ENCODE results near the gene COL6A2. TPM values are rescaled to one million over a fixed set of nuclear protein-coding genes. Genes with fewer than 3 reads are reported as not detected.

Gene COL6A2
- total and polyA plus RNA-seq, 2 donors, result 55.2 to 182 TPM

DNA sequence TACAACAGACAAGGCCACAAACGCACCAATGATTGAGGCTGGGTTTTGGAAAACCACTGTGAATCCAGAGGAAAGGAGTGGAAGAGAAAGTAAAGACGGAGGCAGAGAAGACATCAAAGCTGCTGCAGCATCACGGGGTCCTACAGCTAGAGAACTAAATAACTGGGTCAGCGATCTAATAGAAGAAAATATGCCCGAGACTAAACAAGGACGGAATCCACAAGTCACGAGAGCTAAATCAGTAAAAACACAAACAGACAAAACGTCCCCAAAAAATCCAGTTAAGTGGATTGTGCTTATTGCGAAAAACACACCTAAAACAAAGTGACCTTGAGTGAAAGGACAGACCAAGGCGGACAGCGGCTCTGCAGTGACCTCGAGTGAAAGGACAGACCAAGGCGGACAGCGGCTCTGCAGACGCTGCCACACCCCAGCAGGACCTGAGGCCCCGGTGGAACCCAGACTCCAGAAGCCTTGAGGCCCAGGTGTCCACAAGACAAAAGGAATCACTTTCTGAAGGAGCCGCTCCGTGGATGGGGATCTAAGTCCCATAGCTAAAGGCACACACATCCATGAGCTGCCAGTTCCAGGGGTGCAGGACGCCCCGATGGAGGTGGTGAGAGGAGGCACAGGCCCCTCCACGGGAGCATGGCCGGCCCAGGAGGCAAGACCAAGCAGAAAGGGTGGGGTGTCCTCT is 51.4 kb downstream of the COL6A2 start:
- H3K4me1 ChIP-seq (ENCODE audit: control insufficient read depth in 2 of 2, insufficient read depth in 2 of 2, low read length in 2 of 2), result peaks cover 0 to 8% of the 10 kb centered on the region in 2 donors
- H3K27ac ChIP-seq (ENCODE audit: low read depth in 1 of 2, low read length in 1 of 2), result no peak overlapping the region
- H3K4me3 ChIP-seq (ENCODE audit: low read length in 2 of 2), result no peak overlapping the region
- no peaks in the 10 kb centered on the region for H3K36me3 ChIP-seq (ENCODE audit: control insufficient read depth in 2 of 2, insufficient read depth in 2 of 2, low read length in 1 of 2)
- H3K27me3 ChIP-seq (ENCODE audit: control insufficient read depth in 2 of 2, insufficient read depth in 1 of 2, low read length in 1 of 2), result no peaks in the 10 kb centered on the region
- 96% methylated on average over 22 of the region's 22 CpGs for WGBS
- H3K9me3 ChIP-seq (ENCODE audit: control insufficient read depth in 2 of 2, insufficient read depth in 1 of 2, low read length in 1 of 2), result peaks cover 0 to 9% of the 10 kb centered on the region in 2 donors
- DNase-seq (ENCODE audit: low read depth in 6 of 9, low spot score in 9 of 9), result no peak

DNA sequence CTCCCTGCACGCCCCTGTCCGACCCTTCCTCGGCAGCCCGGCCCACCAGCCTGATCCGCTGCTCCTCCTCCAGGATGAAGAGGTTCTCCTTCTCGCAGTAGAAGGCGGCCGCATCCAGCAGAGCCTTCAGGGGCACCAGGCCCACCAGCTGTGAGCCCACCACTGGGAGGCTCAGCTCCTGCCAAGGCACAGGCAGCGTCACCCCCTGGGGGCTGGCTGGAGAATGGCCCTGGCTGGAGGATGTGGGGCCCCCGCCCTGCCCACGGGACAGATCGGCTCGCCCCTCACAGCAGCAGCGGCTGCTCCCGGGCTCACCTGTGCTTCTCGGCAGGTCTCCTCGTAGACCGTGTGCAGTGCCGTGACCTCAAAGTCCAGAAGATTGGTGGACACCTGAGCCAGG is 52.2 kb downstream of the COL6A2 start:
- Histone ChIP-seq H3K4me3 (ENCODE audit: low read length in 2 of 2) (no peak overlapping the region), H3K4me1 (ENCODE audit: control insufficient read depth in 2 of 2, insufficient read depth in 2 of 2, low read length in 2 of 2) (peaks cover 0 to 8% of the 10 kb centered on the region in 2 donors), H3K36me3 (ENCODE audit: control insufficient read depth in 2 of 2, insufficient read depth in 2 of 2, low read length in 1 of 2) (no peaks in the 10 kb centered on the region), H3K27ac (ENCODE audit: low read depth in 1 of 2, low read length in 1 of 2) (no peak overlapping the region), H3K9me3 (ENCODE audit: control insufficient read depth in 2 of 2, insufficient read depth in 1 of 2, low read length in 1 of 2) (peaks cover 0 to 4% of the 10 kb centered on the region in 2 donors), H3K27me3 (ENCODE audit: control insufficient read depth in 2 of 2, insufficient read depth in 1 of 2, low read length in 1 of 2) (no peaks in the 10 kb centered on the region)
- no peak for DNase-seq (ENCODE audit: low read depth in 6 of 9, low spot score in 9 of 9)
- 94% methylated on average over 19 of the region's 19 CpGs for WGBS

GRCh38 chr21:46150491-46151121 is 52.7 kb downstream of the COL6A2 start:
- 97% methylated on average over 24 of the region's 24 CpGs for WGBS

GRCh38 chr21:46151261-46151988 is 53.5 kb downstream of the COL6A2 start:
- H3K9me3 ChIP-seq (ENCODE audit: control insufficient read depth in 2 of 2, insufficient read depth in 1 of 2, low read length in 1 of 2), result no peaks in the 10 kb centered on the region
- DNase-seq (ENCODE audit: low read depth in 6 of 9, low spot score in 9 of 9), result no peak
- no peaks in the 10 kb centered on the region for H3K27me3 ChIP-seq (ENCODE audit: control insufficient read depth in 2 of 2, insufficient read depth in 1 of 2, low read length in 1 of 2)
- no peaks in the 10 kb centered on the region for H3K36me3 ChIP-seq (ENCODE audit: control insufficient read depth in 2 of 2, insufficient read depth in 2 of 2, low read length in 1 of 2)
- 94% methylated on average over 47 of the region's 47 CpGs for WGBS
- no peak overlapping the region for H3K4me3 ChIP-seq (ENCODE audit: low read length in 2 of 2)
- H3K4me1 ChIP-seq (ENCODE audit: control insufficient read depth in 2 of 2, insufficient read depth in 2 of 2, low read length in 2 of 2), result peaks cover 0 to 8% of the 10 kb centered on the region in 2 donors
- H3K27ac ChIP-seq (ENCODE audit: low read depth in 1 of 2, low read length in 1 of 2), result no peak overlapping the region

More at GRCh38 chr21:46150491-46151121, 52.7 kb downstream of the COL6A2 start:
- Histone ChIP-seq H3K36me3 (ENCODE audit: control insufficient read depth in 2 of 2, insufficient read depth in 2 of 2, low read length in 1 of 2) (no peaks in the 10 kb centered on the region), H3K4me1 (ENCODE audit: control insufficient read depth in 2 of 2, insufficient read depth in 2 of 2, low read length in 2 of 2) (peaks cover 0 to 8% of the 10 kb centered on the region in 2 donors), H3K4me3 (ENCODE audit: low read length in 2 of 2) (no peak overlapping the region), H3K27me3 (ENCODE audit: control insufficient read depth in 2 of 2, insufficient read depth in 1 of 2, low read length in 1 of 2) (no peaks in the 10 kb centered on the region), H3K9me3 (ENCODE audit: control insufficient read depth in 2 of 2, insufficient read depth in 1 of 2, low read length in 1 of 2) (no peaks in the 10 kb centered on the region), H3K27ac (ENCODE audit: low read depth in 1 of 2, low read length in 1 of 2) (no peak overlapping the region)
- DNase-seq (ENCODE audit: low read depth in 6 of 9, low spot score in 9 of 9), result no peak

DNA sequence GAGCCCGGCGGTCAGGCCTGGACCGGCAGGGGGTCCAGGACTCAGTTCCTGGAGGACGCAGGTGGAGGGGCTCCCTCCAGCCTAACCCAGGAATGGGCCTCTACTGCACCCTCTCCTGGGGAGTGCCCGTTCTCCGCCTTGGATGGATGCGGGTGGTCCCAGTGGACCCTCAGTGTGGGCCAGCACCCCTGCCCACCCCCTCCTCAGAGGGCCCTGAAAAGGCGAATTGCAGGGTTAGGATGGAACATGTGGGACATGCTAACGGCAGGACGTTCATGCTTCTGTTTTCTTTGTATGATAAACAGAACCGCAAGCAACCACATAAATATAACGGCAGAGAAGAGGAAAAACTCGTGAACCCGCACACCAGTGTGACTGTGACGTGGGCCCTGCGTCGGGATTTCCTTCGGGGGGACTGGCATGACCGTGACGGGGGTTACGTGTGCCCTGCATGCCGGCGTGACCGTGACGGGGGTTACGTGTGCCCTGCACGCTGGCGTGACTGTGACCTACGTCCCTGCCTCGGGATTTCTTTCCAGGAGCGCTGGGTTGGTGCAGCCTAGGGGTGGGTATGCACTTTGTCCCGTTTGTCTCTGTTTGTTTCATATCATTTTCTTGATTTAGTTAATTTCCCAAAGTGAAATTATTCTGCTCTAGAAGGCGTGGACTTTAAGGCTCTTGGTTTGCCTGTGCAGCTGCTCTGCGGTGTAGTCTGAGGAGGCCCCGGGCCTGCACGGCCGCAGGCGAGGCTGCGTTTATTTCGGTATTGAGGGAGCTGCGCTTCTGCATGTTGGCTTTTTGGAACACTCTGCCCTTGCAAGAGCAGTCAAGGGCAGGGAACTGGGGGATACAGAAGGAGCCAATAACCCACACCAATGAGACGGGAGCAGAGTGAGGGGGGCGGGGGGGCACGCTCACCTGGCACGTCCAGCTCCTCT is 54.3 kb downstream of the COL6A2 start:
- no peaks in the 10 kb centered on the region for H3K9me3 ChIP-seq (ENCODE audit: control insufficient read depth in 2 of 2, insufficient read depth in 1 of 2, low read length in 1 of 2)
- no peak overlapping the region for H3K27ac ChIP-seq (ENCODE audit: low read depth in 1 of 2, low read length in 1 of 2)
- no peak for DNase-seq (ENCODE audit: low read depth in 6 of 9, low spot score in 9 of 9)
- H3K27me3 ChIP-seq (ENCODE audit: control insufficient read depth in 2 of 2, insufficient read depth in 1 of 2, low read length in 1 of 2), result no peaks in the 10 kb centered on the region
- no peaks in the 10 kb centered on the region for H3K36me3 ChIP-seq (ENCODE audit: control insufficient read depth in 2 of 2, insufficient read depth in 2 of 2, low read length in 1 of 2)
- 96% methylated on average over 45 of the region's 45 CpGs for WGBS
- H3K4me3 ChIP-seq (ENCODE audit: low read length in 2 of 2), result no peak overlapping the region
- H3K4me1 ChIP-seq (ENCODE audit: control insufficient read depth in 2 of 2, insufficient read depth in 2 of 2, low read length in 2 of 2), result peaks cover 0 to 8% of the 10 kb centered on the region in 2 donors

DNA sequence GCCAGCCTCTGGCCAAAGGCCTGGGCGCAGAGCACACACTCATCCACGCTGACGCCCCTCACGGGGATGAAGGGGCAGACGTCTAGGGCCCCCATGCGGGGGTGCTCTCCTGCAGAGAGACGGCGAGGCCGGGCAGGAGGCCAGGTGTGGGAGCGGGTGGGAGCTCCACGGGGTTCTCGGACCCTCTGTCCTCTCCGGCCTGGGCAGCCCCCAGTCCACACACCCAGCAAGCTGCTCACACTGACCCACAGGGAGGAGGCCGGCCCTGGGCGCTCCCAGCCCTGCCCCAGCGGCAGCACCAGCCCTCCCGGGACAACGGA is 55.0 kb downstream of the COL6A2 start:
- H3K4me3 ChIP-seq (ENCODE audit: low read length in 2 of 2), result no peak overlapping the region
- peaks cover 0 to 8% of the 10 kb centered on the region in 2 donors for H3K4me1 ChIP-seq (ENCODE audit: control insufficient read depth in 2 of 2, insufficient read depth in 2 of 2, low read length in 2 of 2)
- no peaks in the 10 kb centered on the region for H3K27me3 ChIP-seq (ENCODE audit: control insufficient read depth in 2 of 2, insufficient read depth in 1 of 2, low read length in 1 of 2)
- no peaks in the 10 kb centered on the region for H3K36me3 ChIP-seq (ENCODE audit: control insufficient read depth in 2 of 2, insufficient read depth in 2 of 2, low read length in 1 of 2)
- WGBS, result 61% methylated on average over 18 of the region's 18 CpGs
- H3K9me3 ChIP-seq (ENCODE audit: control insufficient read depth in 2 of 2, insufficient read depth in 1 of 2, low read length in 1 of 2), result no peaks in the 10 kb centered on the region
- no peak overlapping the region for H3K27ac ChIP-seq (ENCODE audit: low read depth in 1 of 2, low read length in 1 of 2)
- no peak for DNase-seq (ENCODE audit: low read depth in 6 of 9, low spot score in 9 of 9)

DNA sequence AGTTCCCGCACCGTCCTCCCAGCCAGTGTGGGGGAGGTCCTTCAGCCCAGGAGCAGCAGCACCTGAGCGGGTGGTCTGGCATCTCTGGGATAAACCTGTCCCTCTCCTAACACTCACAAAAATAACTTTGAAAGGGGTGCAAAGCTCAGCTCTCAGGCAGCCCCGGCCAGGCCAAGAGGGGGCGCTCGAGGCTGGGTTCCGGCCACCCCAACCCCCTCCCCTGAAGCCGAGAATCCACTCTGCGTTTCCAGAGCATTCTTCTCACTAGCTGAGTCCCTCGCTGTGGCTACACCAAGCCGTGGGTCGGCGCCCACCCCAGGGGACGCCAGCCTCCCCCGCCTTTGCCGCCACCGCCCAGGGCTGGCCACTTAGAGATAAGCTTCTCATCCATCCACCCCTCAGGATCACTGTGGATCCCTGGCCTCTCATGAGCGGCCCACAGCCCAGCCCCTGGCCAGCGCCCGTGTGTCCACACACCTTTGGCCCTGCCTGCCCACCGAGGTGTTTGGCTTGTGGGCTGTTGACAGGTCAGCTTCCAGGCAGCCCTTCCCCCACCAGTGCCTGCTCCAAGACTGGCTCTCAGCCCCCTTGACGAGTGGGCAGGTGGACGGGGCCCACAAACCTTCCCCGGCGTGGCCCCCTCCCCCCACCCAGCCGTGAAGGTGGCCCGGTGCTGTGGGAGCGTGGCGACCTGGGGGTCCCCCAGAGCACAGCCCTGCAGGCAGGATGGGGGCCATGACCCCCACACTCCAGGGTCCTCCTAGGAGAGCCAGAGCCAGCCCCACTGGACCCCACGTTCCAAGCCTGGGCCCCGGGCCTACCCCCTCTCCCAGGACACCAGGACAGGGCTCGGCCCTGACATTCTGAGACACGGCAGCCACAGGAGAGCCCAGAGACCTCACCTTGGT is 55.6 kb downstream of the COL6A2 start:
- no peak overlapping the region for H3K27ac ChIP-seq (ENCODE audit: low read depth in 1 of 2, low read length in 1 of 2)
- no peaks in the 10 kb centered on the region for H3K27me3 ChIP-seq (ENCODE audit: control insufficient read depth in 2 of 2, insufficient read depth in 1 of 2, low read length in 1 of 2)
- 50% methylated on average over 33 of the region's 33 CpGs for WGBS
- no peaks in the 10 kb centered on the region for H3K9me3 ChIP-seq (ENCODE audit: control insufficient read depth in 2 of 2, insufficient read depth in 1 of 2, low read length in 1 of 2)
- no peak overlapping the region for H3K4me3 ChIP-seq (ENCODE audit: low read length in 2 of 2)
- peaks cover 0 to 8% of the 10 kb centered on the region in 2 donors for H3K4me1 ChIP-seq (ENCODE audit: control insufficient read depth in 2 of 2, insufficient read depth in 2 of 2, low read length in 2 of 2)
- peak in 5 of 9 donors; percentile 22 to 58 (median 38) for DNase-seq (ENCODE audit: low read depth in 6 of 9, low spot score in 9 of 9)
- no peaks in the 10 kb centered on the region for H3K36me3 ChIP-seq (ENCODE audit: control insufficient read depth in 2 of 2, insufficient read depth in 2 of 2, low read length in 1 of 2)
